H9 (cell line): ENCODE data around the gene NONO. TPM values are rescaled to one million over a fixed set of nuclear protein-coding genes. Genes with fewer than 3 reads are reported as not detected.
"Not testable (repeated sequence)": the region's sequence is repeated elsewhere in the genome, so short reads cannot be mapped to it uniquely, and the experiment has no call there.

Source experiments
- DNase-seq: peaks from one replicate; pipeline ENCODE4 v3.0.0-alpha.2; 2017
- H2AFZ ChIP-seq: one replicate; pipeline ENCODE4 v1.6.1; 2013; ENCODE audit warnings: mild to moderate bottlenecking, low read length, control low read depth, moderate library complexity
- H2AK5ac ChIP-seq: 2 replicates; pipeline ENCODE4 v1.6.1; 2013; ENCODE audit warnings: low read length, control low read depth, mixed read lengths; ENCODE audit not compliant: insufficient read length
- H2BK120ac ChIP-seq: one replicate; pipeline ENCODE4 v1.6.1; 2013; ENCODE audit warnings: low read depth, mild to moderate bottlenecking, low read length, control low read depth, inconsistent platforms; ENCODE audit not compliant: poor library complexity, severe bottlenecking
- H2BK12ac ChIP-seq: 2 replicates; pipeline ENCODE4 v1.6.1; 2013; ENCODE audit warnings: low read length, control low read depth, mixed read lengths, low read depth; ENCODE audit not compliant: insufficient read length
- H2BK15ac ChIP-seq: 2 replicates; pipeline ENCODE4 v1.6.1; 2013; ENCODE audit warnings: low read depth, low read length, control low read depth
- H2BK20ac ChIP-seq: one replicate; pipeline ENCODE4 v1.6.1; 2013; ENCODE audit warnings: low read depth, mild to moderate bottlenecking, low read length, control low read depth, inconsistent platforms; ENCODE audit not compliant: poor library complexity, severe bottlenecking
- H2BK5ac ChIP-seq: 2 replicates; pipeline ENCODE4 v1.6.1; 2013; ENCODE audit warnings: low read length, control low read depth, mixed read lengths; ENCODE audit not compliant: insufficient read length
- H3K14ac ChIP-seq: 2 replicates; pipeline ENCODE4 v1.6.1; 2013; ENCODE audit warnings: low read length, control low read depth; ENCODE audit not compliant: insufficient read depth
- H3K18ac ChIP-seq: 2 replicates; pipeline ENCODE4 v1.6.1; 2013; ENCODE audit warnings: low read depth, mild to moderate bottlenecking, mixed read lengths, low read length, control low read depth; ENCODE audit not compliant: insufficient read length
- H3K23ac ChIP-seq: 2 replicates; pipeline ENCODE4 v1.6.1; 2013; ENCODE audit warnings: low read length, control low read depth, mixed read lengths, low read depth; ENCODE audit not compliant: insufficient read length
- H3K23me2 ChIP-seq: 2 replicates; pipeline ENCODE4 v1.6.1; 2013; ENCODE audit warnings: low read depth, mild to moderate bottlenecking, mixed read lengths, low read length, control low read depth; ENCODE audit not compliant: insufficient read length, poor library complexity, severe bottlenecking
- H3K27ac ChIP-seq: 2 replicates; pipeline ENCODE4 v1.5.1; 2013; ENCODE audit warnings: low read length, control low read depth, mixed read lengths, low read depth; ENCODE audit not compliant: insufficient read length
- H3K27me3 ChIP-seq: 2 replicates; pipeline ENCODE4 v1.6.1; 2013; ENCODE audit warnings: low read length, control low read depth, inconsistent platforms; ENCODE audit not compliant: insufficient read depth
- H3K4ac ChIP-seq: 2 replicates; pipeline ENCODE4 v1.6.1; 2013; ENCODE audit warnings: low read depth, mild to moderate bottlenecking, control low read depth, inconsistent platforms, low read length, moderate library complexity
- H3K4me1 ChIP-seq: 2 replicates; pipeline ENCODE4 v1.6.1; 2013; ENCODE audit warnings: low read length, control low read depth, inconsistent platforms; ENCODE audit not compliant: insufficient read depth
- H3K4me2 ChIP-seq: 2 replicates; pipeline ENCODE4 v1.6.1; 2013; ENCODE audit warnings: low read length, control low read depth, mixed read lengths; ENCODE audit not compliant: insufficient read length, insufficient read depth
- H3K56ac ChIP-seq: 2 replicates; pipeline ENCODE4 v1.6.1; 2013; ENCODE audit warnings: low read depth, mild to moderate bottlenecking, mixed read lengths, low read length, control low read depth; ENCODE audit not compliant: insufficient read length
- H3K79me1 ChIP-seq: 2 replicates; pipeline ENCODE4 v1.6.1; 2013; ENCODE audit warnings: low read depth, mild to moderate bottlenecking, moderate library complexity, low read length, control low read depth, inconsistent platforms; ENCODE audit not compliant: insufficient read depth, poor library complexity, severe bottlenecking
- H3K79me2 ChIP-seq: 2 replicates; pipeline ENCODE4 v1.6.1; 2013; ENCODE audit warnings: low read length, control low read depth, inconsistent platforms; ENCODE audit not compliant: insufficient read depth
- H3K9ac ChIP-seq: 2 replicates; pipeline ENCODE4 v1.6.1; 2013; ENCODE audit warnings: low read length, control low read depth, mixed read lengths; ENCODE audit not compliant: insufficient read length; ENCODE audit errors: extremely low read depth
- H3K9me3 ChIP-seq: one replicate; pipeline ENCODE4 v1.6.1; 2013; ENCODE audit warnings: low read depth, low read length, inconsistent platforms; ENCODE audit not compliant: control insufficient read depth
- H3T11ph ChIP-seq: one replicate; pipeline ENCODE4 v1.6.1; 2013; ENCODE audit warnings: mild to moderate bottlenecking, low read length, control low read depth, inconsistent platforms
- H4K20me1 ChIP-seq: one replicate; pipeline ENCODE4 v1.6.1; 2013; ENCODE audit not compliant: control insufficient read depth, insufficient read length, insufficient read depth
- H4K5ac ChIP-seq: 2 replicates; pipeline ENCODE4 v1.6.1; 2013; ENCODE audit warnings: low read depth, mild to moderate bottlenecking, mixed read lengths, low read length, control low read depth; ENCODE audit not compliant: insufficient read length
- H4K8ac ChIP-seq: replicated peaks from 2 replicates; pipeline ENCODE4 v1.6.1; 2013; ENCODE audit warnings: low read length, control low read depth, mixed read lengths, low read depth; ENCODE audit not compliant: insufficient read length
- H4K91ac ChIP-seq: 2 replicates; pipeline ENCODE4 v1.6.1; 2013; ENCODE audit warnings: low read depth, mild to moderate bottlenecking, moderate library complexity, mixed read lengths, low read length, control low read depth; ENCODE audit not compliant: insufficient read length
- H3K27ac Mint-ChIP-seq, 3 experiments: 2 replicates in 2 of 3; 3 replicates in 1 of 3; pipeline ENCODE4 v1.8.0; 2020 to 2021; ENCODE audit warnings: mixed read lengths in 3 of 3, mild to moderate bottlenecking in 1 of 3, moderate library complexity in 1 of 3
- H3K27me3 Mint-ChIP-seq: 2 replicates; pipeline ENCODE4 v1.8.0; 2021; ENCODE audit warnings: low read depth, mild to moderate bottlenecking, moderate library complexity, mixed read lengths
- H3K36me3 Mint-ChIP-seq, 3 experiments: 2 replicates in 2 of 3; 3 replicates in 1 of 3; pipeline ENCODE4 v1.8.0; 2020 to 2021; ENCODE audit warnings: low read depth in 3 of 3, mixed read lengths in 3 of 3; ENCODE audit not compliant: insufficient read depth in 1 of 3
- H3K4me1 Mint-ChIP-seq, 2 experiments: 2 replicates each; pipeline ENCODE4 v1.8.0; 2020; ENCODE audit warnings: mixed read lengths in 2 of 2
- H3K4me3 Mint-ChIP-seq, 2 experiments: 2 replicates in 1 of 2; 3 replicates in 1 of 2; pipeline ENCODE4 v1.8.0; 2020 to 2021; ENCODE audit warnings: mild to moderate bottlenecking in 2 of 2, mixed read lengths in 2 of 2, moderate library complexity in 1 of 2
- H3K9me3 Mint-ChIP-seq, 2 experiments: 2 replicates in 1 of 2; 3 replicates in 1 of 2; pipeline ENCODE4 v1.8.0; 2020; ENCODE audit warnings: mild to moderate bottlenecking in 2 of 2, mixed read lengths in 2 of 2, moderate library complexity in 1 of 2
- WGBS: extraction: QIAGEN DNeasy Blood & Tissue Kit; methylation state at CpG from one replicate; pipeline ENCODE4 v1.1.7; 2013; ENCODE audit warnings: missing lambda C conversion rate, low lambda C conversion rate, mixed read lengths; ENCODE audit not compliant: insufficient read length; ENCODE audit errors: extremely low coverage; 5-methylcytosine and 5-hydroxymethylcytosine counted together
- total RNA-seq: library from RNA; stranded (reverse); gene quantifications from 2 replicates; pipeline ENCODE4 v1.2.1, GENCODE V29; 2021

NONO gene
- total RNA-seq, 1 experiment from 2014 or later: 703 TPM

DNA sequence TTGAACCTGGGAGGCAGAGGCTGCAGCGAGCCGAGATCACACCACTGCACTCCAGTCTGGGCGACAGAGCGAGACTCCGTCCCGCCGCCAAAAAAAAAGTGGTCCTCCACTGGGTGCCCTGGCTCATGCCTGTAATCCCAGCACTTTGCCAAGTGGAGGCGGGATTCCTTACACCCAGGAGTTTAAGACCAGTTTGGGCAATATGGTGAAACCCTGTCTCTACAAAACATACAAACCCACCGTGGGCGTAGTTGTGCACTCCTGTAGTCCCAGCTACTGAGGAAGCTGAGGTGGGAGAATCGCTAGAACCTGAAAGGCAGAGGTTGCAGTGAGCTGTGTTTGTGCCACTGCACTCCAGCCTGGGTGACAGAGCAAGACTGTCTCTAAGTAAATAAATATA is 2.1 kb upstream of the NONO start:
- not testable (repeated sequence) for DNase-seq, H4K8ac ChIP-seq, H2AFZ ChIP-seq, H2BK15ac ChIP-seq, H2BK12ac ChIP-seq, H3K4me1 ChIP-seq, H3K27ac ChIP-seq, H3K18ac ChIP-seq, H4K20me1 ChIP-seq, H3K79me1 ChIP-seq, H3K27ac Mint-ChIP-seq, H2BK5ac ChIP-seq, H2BK120ac ChIP-seq, H3K4ac ChIP-seq, H4K91ac ChIP-seq, H3K4me2 ChIP-seq, H4K5ac ChIP-seq, H2AK5ac ChIP-seq, H3K14ac ChIP-seq, H3K56ac ChIP-seq, H3K23ac ChIP-seq, H3K27me3 ChIP-seq, H2BK20ac ChIP-seq, H3K27me3 Mint-ChIP-seq, H3K23me2 ChIP-seq, H3K4me3 Mint-ChIP-seq, H3K9ac ChIP-seq, H3T11ph ChIP-seq
- H3K79me2 ChIP-seq: peaks cover 23% of the 10 kb centered on the region; the same call in 1 of the 2 replicates
- Mint-ChIP-seq H3K9me3 (peaks cover 61 to 66% of the 10 kb centered on the region in 2 experiments), H3K4me1 (peaks cover 0 to 18% of the 10 kb centered on the region in 2 experiments; a peak in 3 of 4 replicates), H3K36me3 (peaks cover 17 to 35% (median 26%) of the 10 kb centered on the region in 3 experiments)
- WGBS: no CpG with 5 or more reads among the region's 11 CpGs
- peaks cover 30% of the 10 kb centered on the region for H3K9me3 ChIP-seq
